Measurements from ENCODE around the gene PLEKHH1. TPM values are rescaled to one million over a fixed set of nuclear protein-coding genes. Genes with fewer than 3 reads are reported as not detected.

The PLEKHH1 gene
- total and polyA plus RNA-seq, 9 of the 15 experiments (the other 6 are each of a cell fraction or from before 2014, with no cell fraction given), result 0.76 to 5.9 (median 2.9) TPM

DNA sequence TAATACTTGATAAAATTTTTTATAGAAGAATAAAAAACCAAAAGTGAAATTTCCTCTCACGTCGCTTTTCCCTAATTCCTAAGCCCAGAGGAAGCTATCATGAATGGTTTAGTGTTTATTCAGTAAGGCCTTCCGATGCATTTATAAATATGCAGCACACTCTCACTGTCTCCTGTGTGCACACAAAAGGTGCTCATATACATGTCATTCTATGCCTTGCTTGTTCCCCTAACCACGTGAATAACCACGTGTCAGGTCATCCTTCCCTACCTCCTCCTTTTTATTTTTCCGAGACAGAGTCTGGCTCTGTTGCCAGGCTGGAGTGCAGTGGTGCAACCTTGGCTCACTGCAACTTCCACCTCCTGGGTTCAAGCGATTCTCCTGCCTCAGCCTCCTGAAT lies 37.4 kb downstream of the PLEKHH1 start (continued):
- TF ChIP-seq, protein P1, sequence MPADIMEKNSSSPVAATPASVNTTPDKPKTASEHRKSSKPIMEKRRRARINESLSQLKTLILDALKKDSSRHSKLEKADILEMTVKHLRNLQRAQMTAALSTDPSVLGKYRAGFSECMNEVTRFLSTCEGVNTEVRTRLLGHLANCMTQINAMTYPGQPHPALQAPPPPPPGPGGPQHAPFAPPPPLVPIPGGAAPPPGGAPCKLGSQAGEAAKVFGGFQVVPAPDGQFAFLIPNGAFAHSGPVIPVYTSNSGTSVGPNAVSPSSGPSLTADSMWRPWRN (IDR thresholded peaks at IDR 0.05; ENCODE audit: low read depth), result no peak
- TF ChIP-seq, protein P2, sequence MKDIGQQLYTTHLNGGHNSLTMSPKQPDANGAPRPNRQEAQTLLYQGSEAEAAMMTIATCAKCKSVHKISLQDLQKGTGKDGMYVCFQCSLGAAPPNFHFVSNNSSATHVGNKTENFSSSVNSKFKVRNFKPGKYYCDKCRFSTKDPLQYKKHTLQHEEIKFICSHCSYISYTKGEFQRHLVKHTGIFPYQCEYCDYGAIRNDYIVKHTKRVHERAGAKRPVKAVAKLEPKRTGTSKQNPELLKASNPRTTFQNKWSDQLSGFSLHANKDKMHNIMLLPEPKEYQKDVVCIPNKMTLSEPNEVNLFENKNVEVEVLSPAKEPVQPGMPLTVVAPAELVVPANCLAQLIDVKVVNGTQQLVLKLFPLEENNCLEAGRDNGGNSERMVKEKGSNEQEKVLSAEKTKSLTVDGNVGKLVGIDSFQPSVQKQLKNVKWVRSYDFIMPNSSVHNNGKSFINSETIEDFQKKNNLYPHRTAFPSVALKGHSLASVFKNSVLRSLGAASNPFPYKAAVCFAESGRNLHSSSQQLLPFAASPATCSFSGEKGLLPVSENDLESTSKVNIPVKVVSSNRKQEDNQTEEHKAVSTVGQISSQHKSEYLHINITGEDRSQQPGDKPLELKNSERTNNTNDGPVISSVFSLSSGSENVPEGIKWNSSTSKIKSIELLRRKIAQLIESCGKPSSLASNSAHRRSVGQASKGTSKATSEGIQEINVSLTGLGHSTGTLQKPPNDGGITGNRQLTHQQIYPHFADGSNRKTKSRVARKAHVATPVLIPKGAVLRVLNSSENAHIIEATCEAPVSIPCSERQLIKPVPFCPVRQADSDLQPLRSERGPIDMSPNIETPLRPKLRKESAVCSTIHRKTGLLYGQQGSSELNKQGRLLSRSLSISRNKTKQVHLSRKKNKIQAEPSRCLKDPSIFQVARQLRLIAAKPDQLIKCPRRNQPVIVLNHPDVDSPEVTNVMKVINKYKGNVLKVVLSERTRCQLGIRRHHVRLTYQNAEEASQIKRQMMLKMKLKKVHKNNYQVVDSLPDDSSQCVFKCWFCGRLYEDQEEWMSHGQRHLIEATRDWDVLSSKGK (CRISPR knock-in tag; IDR thresholded peaks at IDR 0.05), result no peak
- TF ChIP-seq ZNF253 (CRISPR knock-in tag; conservative IDR thresholded peaks at IDR 0.05), result no peak
- no peak for TF ChIP-seq MAFG (tag; conservative IDR thresholded peaks at IDR 0.05)
- TF ChIP-seq, protein P3, sequence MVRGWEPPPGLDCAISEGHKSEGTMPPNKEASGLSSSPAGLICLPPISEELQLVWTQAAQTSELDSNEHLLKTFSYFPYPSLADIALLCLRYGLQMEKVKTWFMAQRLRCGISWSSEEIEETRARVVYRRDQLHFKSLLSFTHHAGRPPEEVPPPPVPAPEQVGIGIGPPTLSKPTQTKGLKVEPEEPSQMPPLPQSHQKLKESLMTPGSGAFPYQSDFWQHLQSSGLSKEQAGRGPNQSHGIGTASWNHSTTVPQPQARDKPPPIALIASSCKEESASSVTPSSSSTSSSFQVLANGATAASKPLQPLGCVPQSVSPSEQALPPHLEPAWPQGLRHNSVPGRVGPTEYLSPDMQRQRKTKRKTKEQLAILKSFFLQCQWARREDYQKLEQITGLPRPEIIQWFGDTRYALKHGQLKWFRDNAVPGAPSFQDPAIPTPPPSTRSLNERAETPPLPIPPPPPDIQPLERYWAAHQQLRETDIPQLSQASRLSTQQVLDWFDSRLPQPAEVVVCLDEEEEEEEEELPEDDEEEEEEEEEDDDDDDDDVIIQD (CRISPR knock-in tag; IDR thresholded peaks at IDR 0.05), result no peak
- TF ChIP-seq, protein P4, sequence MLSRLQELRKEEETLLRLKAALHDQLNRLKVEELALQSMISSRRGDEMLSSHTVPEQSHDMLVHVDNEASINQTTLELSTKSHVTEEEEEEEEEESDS (CRISPR knock-in tag; IDR thresholded peaks at IDR 0.05), result no peak
- no peak for TF ChIP-seq FOXJ3 (CRISPR knock-in tag; IDR thresholded peaks at IDR 0.05)
- no peak for TF ChIP-seq ZKSCAN3 (CRISPR knock-in tag; IDR thresholded peaks at IDR 0.05)
- no peak for TF ChIP-seq CHCHD3 (CRISPR knock-in tag; IDR thresholded peaks at IDR 0.05)
- no peak for TF ChIP-seq MTF1 (CRISPR knock-in tag; IDR thresholded peaks at IDR 0.05; ENCODE audit: borderline replicate concordance)
- no peak for TF ChIP-seq EWSR1 (IDR thresholded peaks at IDR 0.05; ENCODE audit: borderline replicate concordance, low read depth, partially characterized antibody)

Data from K562 (cell line).